Karpas-422 (cell line): ENCODE data around the gene CRELD1. TPM values are rescaled to one million over a fixed set of nuclear protein-coding genes. Genes with fewer than 3 reads are reported as not detected.
"Not testable (repeated sequence)": the region's sequence is repeated elsewhere in the genome, so short reads cannot be mapped to it uniquely, and the experiment has no call there.

Experiments
- DNase-seq: peaks from one replicate; pipeline ENCODE4 v3.0.0-alpha.2; 2015
- H2AFZ ChIP-seq: fragments of 200-600 bp; sonication (generic); 2 replicates; pipeline ENCODE4 v1.6.1; 2014; ENCODE audit warnings: antibody characterized with exemption, low read length, mixed read lengths
- H3K27ac ChIP-seq: fragments of 200-600 bp; sonication (generic); 2 replicates; pipeline ENCODE4 v1.5.1; 2014; ENCODE audit warnings: mild to moderate bottlenecking, low read length, moderate library complexity
- H3K27me3 ChIP-seq: fragments of 200-600 bp; sonication (generic); 2 replicates; pipeline ENCODE4 v1.6.1; 2014; ENCODE audit warnings: low read length, mixed read lengths
- H3K36me3 ChIP-seq: fragments of 200-600 bp; sonication (generic); 2 replicates; pipeline ENCODE4 v1.6.1; 2014; ENCODE audit warnings: low read length, mixed read lengths; ENCODE audit not compliant: insufficient read depth
- H3K4me1 ChIP-seq: fragments of 200-600 bp; sonication (generic); 2 replicates; pipeline ENCODE4 v1.6.1; 2014; ENCODE audit warnings: mild to moderate bottlenecking, low read length, mixed read lengths
- H3K4me2 ChIP-seq: fragments of 200-600 bp; sonication (generic); 2 replicates; pipeline ENCODE4 v1.6.1; 2014; ENCODE audit warnings: low read length, low read depth, mild to moderate bottlenecking; ENCODE audit not compliant: poor library complexity, severe bottlenecking
- H3K4me3 ChIP-seq: fragments of 200-600 bp; sonication (generic); 2 replicates; pipeline ENCODE4 v1.5.1; 2014; ENCODE audit warnings: mild to moderate bottlenecking, antibody characterized with exemption, low read length, mixed read lengths
- H3K79me2 ChIP-seq: fragments of 200-600 bp; sonication (generic); 2 replicates; pipeline ENCODE4 v1.6.1; 2014; ENCODE audit warnings: mild to moderate bottlenecking, low read length, mixed read lengths
- H3K9ac ChIP-seq: fragments of 200-600 bp; sonication (generic); 2 replicates; pipeline ENCODE4 v1.6.0; 2014; ENCODE audit warnings: low read length
- H3K9me2 ChIP-seq: fragments of 200-600 bp; sonication (generic), shearing (Covaris generic); replicated peaks from 2 replicates; pipeline ENCODE4 v1.6.0; 2014; ENCODE audit warnings: mild to moderate bottlenecking, low read length, moderate library complexity; ENCODE audit not compliant: insufficient read depth
- H3K9me3 ChIP-seq: fragments of 300-700, 200-600 bp; sonication (generic); 2 replicates; pipeline ENCODE4 v1.6.1; 2014; ENCODE audit warnings: low read length, mixed read lengths
- H4K20me1 ChIP-seq: fragments of 200-600 bp; sonication (generic); 2 replicates; pipeline ENCODE4 v1.6.1; 2014; ENCODE audit warnings: mild to moderate bottlenecking, antibody characterized with exemption, low read length, low read depth; ENCODE audit not compliant: insufficient read depth
- total RNA-seq: library from RNA; depleted of rRNA; stranded (reverse); fragments of >200 nt; shearing (Covaris generic); gene quantifications from 2 replicates; pipeline ENCODE4 v1.2.3, GENCODE V29; 2014; ENCODE audit warnings: low replicate concordance

CRELD1 gene
- total RNA-seq, 1 experiment from 2014 or later: 5.6 TPM

- not testable (repeated sequence) for H3K36me3 ChIP-seq, H3K4me2 ChIP-seq, H2AFZ ChIP-seq, H3K27ac ChIP-seq, H3K9me2 ChIP-seq, DNase-seq, H3K4me1 ChIP-seq, H3K79me2 ChIP-seq, H4K20me1 ChIP-seq, H3K9me3 ChIP-seq, H3K9ac ChIP-seq, H3K27me3 ChIP-seq, H3K4me3 ChIP-seq
Measured at GRCh38 chr3:9900965-9901415, 32.6 kb upstream of the CRELD1 start.

- H3K9ac ChIP-seq: no peak overlapping the region
- H3K36me3 ChIP-seq: no peaks in the 10 kb centered on the region
- no peaks in the 10 kb centered on the region for H3K9me3 ChIP-seq
- no peak overlapping the region for H3K27ac ChIP-seq
- no peak overlapping the region for H3K4me3 ChIP-seq
- no peak for DNase-seq
- H3K79me2 ChIP-seq: no peaks in the 10 kb centered on the region
- no peak overlapping the region for H3K4me2 ChIP-seq
- H3K9me2 ChIP-seq: no peaks in the 10 kb centered on the region
- no peaks in the 10 kb centered on the region for H3K27me3 ChIP-seq
- no peaks in the 10 kb centered on the region for H3K4me1 ChIP-seq
- no peak overlapping the region for H2AFZ ChIP-seq
- no peaks in the 10 kb centered on the region for H4K20me1 ChIP-seq
Measured at GRCh38 chr3:9901967-9902366, 31.7 kb upstream of the CRELD1 start.

- H2AFZ ChIP-seq: no peak within 1 kb of the TSS
- H3K9me2 ChIP-seq: no peaks in the 10 kb centered on the region
- no peaks in the 10 kb centered on the region for H3K9me3 ChIP-seq
- no peaks in the 10 kb centered on the region for H3K4me1 ChIP-seq
- no peak within 1 kb of the TSS for H3K27ac ChIP-seq
- DNase-seq: no peak
- H4K20me1 ChIP-seq: no peaks in the 10 kb centered on the region
- no peaks in the 10 kb centered on the region for H3K27me3 ChIP-seq
- H3K79me2 ChIP-seq: no peaks in the 10 kb centered on the region
- no peak within 1 kb of the TSS for H3K4me2 ChIP-seq
- H3K36me3 ChIP-seq: no peaks in the 10 kb centered on the region
- H3K4me3 ChIP-seq: no peak within 1 kb of the TSS
- H3K9ac ChIP-seq: no peak within 1 kb of the TSS
Measured at GRCh38 chr3:9902372-9903237, 31.0 kb upstream of the CRELD1 start, which contains the start of gene IL17RE. Gene IL17RE, plus strand, starts transcription at chr3:9902848. Its CDS starts 85 bp downstream, at chr3:9902933.

- Histone ChIP-seq H4K20me1 (no peaks in the 10 kb centered on the region), H3K9ac (no peak overlapping the region), H3K9me3 (no peaks in the 10 kb centered on the region), H3K4me2 (no peak overlapping the region), H3K27ac (no peak overlapping the region), H3K27me3 (no peaks in the 10 kb centered on the region), H3K4me3 (no peak overlapping the region), H3K36me3 (no peaks in the 10 kb centered on the region), H3K4me1 (no peaks in the 10 kb centered on the region), H2AFZ (no peak overlapping the region), H3K9me2 (no peaks in the 10 kb centered on the region), H3K79me2 (no peaks in the 10 kb centered on the region)
- no peak for DNase-seq
Measured at GRCh38 chr3:9903238-9903624, 30.4 kb upstream of the CRELD1 start.

- Histone ChIP-seq H3K9me2 (no peaks in the 10 kb centered on the region), H3K4me2 (no peak overlapping the region), H3K79me2 (no peaks in the 10 kb centered on the region), H2AFZ (no peak overlapping the region), H3K4me3 (no peak overlapping the region), H3K4me1 (no peaks in the 10 kb centered on the region), H3K9ac (no peak overlapping the region), H3K27me3 (no peaks in the 10 kb centered on the region), H3K36me3 (no peaks in the 10 kb centered on the region), H4K20me1 (no peaks in the 10 kb centered on the region), H3K27ac (no peak overlapping the region), H3K9me3 (no peaks in the 10 kb centered on the region)
- no peak for DNase-seq
Measured at GRCh38 chr3:9903904-9904303, 29.7 kb upstream of the CRELD1 start.

- H3K4me1 ChIP-seq: no peaks in the 10 kb centered on the region
- no peaks in the 10 kb centered on the region for H3K9me3 ChIP-seq
- H3K27me3 ChIP-seq: no peaks in the 10 kb centered on the region
- no peak overlapping the region for H2AFZ ChIP-seq
- no peaks in the 10 kb centered on the region for H3K9me2 ChIP-seq
- DNase-seq: no peak
- no peaks in the 10 kb centered on the region for H3K79me2 ChIP-seq
- no peaks in the 10 kb centered on the region for H4K20me1 ChIP-seq
- no peak overlapping the region for H3K27ac ChIP-seq
- no peak overlapping the region for H3K4me2 ChIP-seq
- no peaks in the 10 kb centered on the region for H3K36me3 ChIP-seq
- H3K4me3 ChIP-seq: no peak overlapping the region
- H3K9ac ChIP-seq: no peak overlapping the region
Measured at GRCh38 chr3:9906480-9906879, 27.2 kb upstream of the CRELD1 start.

- Histone ChIP-seq H3K4me3 (no peak overlapping the region), H3K79me2 (no peaks in the 10 kb centered on the region), H3K4me2 (no peak overlapping the region), H3K36me3 (no peaks in the 10 kb centered on the region), H3K27me3 (no peaks in the 10 kb centered on the region), H3K4me1 (no peaks in the 10 kb centered on the region), H4K20me1 (no peaks in the 10 kb centered on the region), H3K27ac (no peak overlapping the region), H2AFZ (no peak overlapping the region), H3K9me3 (no peaks in the 10 kb centered on the region), H3K9ac (no peak overlapping the region), H3K9me2 (no peaks in the 10 kb centered on the region)
- DNase-seq: no peak
Measured at GRCh38 chr3:9908286-9908685, 25.3 kb upstream of the CRELD1 start.

GRCh38 chr3:9909221-9910013, 24.2 kb upstream of the CRELD1 start:
- Histone ChIP-seq H3K9me3 (no peaks in the 10 kb centered on the region), H3K4me2 (no peak overlapping the region)

More at GRCh38 chr3:9909221-9910013, 24.2 kb upstream of the CRELD1 start:
- no peak overlapping the region for H3K9ac ChIP-seq
- no peaks in the 10 kb centered on the region for H3K27me3 ChIP-seq
- no peaks in the 10 kb centered on the region for H3K36me3 ChIP-seq
- no peaks in the 10 kb centered on the region for H3K9me2 ChIP-seq
- H2AFZ ChIP-seq: no peak overlapping the region
- no peaks in the 10 kb centered on the region for H3K4me1 ChIP-seq
- no peaks in the 10 kb centered on the region for H3K79me2 ChIP-seq
- no peak for DNase-seq
- H3K27ac ChIP-seq: no peak overlapping the region
- H3K4me3 ChIP-seq: no peak overlapping the region
- no peaks in the 10 kb centered on the region for H4K20me1 ChIP-seq
